ENCODE measurements around the gene NLRX1.
A peak's percentile ranks its signal among the peaks of the same experiment; 100 is the strongest.
"Not testable (repeated sequence)": the region's sequence is repeated elsewhere in the genome, so short reads cannot be mapped to it uniquely, and the experiment has no call there.

NLRX1 gene

GRCh38 chr11:119155733-119156492 lies 12.6 kb upstream of the NLRX1 start:
- no peak for DNase-seq

GRCh38 chr11:119156496-119156895 lies 12.0 kb upstream of the NLRX1 start:
- no peak for DNase-seq

- DNase-seq: no peak
Measured at GRCh38 chr11:119157063-119157462, 11.5 kb upstream of the NLRX1 start.

DNA sequence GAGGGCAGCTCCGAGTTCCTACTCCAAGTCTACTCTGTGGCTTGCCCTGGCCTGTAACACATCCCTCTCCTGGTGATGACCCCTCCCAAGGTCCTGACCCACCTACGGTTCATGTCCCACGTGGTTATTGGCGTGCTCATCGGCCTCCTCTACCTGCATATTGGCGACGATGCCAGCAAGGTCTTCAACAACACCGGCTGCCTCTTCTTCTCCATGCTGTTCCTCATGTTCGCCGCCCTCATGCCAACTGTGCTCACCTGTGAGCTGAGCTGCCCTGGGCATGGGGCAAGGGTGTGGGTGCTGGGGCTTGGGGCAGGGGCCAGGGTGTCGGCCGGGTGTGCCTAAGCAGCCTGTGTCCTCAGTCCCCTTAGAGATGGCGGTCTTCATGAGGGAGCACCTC lies 10.1 kb upstream of the NLRX1 start:
- DNase-seq: no peak

DNA sequence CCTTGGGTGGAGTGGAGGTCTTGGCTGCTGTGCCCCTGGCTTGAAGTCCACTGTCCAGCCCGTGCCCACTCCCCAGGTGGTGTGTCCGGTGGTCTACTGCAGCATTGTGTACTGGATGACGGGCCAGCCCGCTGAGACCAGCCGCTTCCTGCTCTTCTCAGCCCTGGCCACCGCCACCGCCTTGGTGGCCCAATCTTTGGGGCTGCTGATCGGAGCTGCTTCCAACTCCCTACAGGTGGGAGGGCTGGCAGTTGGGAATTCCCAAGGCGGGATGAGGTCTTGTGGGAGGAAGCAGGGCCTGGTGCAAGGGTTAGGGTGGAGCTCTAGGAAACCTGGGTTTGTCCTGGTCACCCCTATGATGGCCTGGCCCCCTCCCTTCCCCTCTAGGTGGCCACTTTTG lies 8.4 kb upstream of the NLRX1 start:
- DNase-seq: no peak

DNA sequence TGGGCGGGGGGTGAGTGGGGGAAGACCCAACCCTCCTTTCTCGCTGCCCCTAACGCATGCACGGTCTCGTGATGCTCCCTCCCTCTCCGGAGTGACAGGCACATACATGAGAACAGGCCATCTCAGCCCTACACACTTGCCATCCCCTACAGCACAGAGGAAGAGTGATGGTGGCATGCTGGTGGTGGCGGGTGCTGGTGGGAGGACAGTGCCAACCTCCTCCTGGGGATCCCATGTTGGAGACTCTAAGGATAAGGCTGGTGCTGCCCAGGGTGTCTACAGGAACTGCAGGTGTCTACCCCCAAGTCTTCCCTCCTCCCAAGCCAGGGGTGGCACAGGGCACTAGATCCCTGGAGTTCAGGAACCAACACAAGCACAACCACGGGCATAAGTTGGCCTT lies 6.7 kb upstream of the NLRX1 start:
- no peak for DNase-seq

DNA sequence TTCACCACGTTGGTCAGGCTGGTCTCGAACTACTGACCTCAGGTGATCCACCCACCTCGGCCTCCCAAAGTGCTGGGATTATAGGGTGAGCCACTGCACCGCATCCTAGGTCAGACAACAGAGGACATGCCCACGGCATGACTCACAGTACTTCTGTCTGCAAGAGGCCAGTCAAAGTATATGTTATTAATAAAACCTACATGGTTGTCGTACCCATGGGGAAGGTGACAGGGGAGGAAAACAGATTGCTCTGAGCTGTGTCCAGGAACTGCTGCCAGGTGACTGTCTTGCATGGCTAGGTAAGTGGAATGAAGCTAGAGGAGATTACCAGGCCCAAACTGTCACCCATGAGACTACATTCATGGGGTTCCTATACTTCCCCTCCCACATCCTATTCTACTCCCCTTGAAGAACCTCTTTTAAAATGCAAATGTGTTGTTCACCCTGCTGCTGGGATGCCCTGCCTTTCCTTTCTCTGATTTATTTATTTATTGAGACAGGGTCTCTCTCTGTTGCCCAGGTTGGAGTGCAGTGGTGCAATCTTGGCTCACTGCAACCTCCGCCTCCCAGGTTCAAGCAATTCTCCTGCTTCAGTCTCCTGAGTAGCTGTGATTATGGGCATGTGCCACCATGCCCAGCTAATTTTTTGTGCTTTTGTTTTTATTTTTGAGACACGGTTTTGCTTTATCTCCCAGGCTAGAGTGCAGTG lies 2.0 kb upstream of the NLRX1 start:
- DNase-seq: no peak

DNA sequence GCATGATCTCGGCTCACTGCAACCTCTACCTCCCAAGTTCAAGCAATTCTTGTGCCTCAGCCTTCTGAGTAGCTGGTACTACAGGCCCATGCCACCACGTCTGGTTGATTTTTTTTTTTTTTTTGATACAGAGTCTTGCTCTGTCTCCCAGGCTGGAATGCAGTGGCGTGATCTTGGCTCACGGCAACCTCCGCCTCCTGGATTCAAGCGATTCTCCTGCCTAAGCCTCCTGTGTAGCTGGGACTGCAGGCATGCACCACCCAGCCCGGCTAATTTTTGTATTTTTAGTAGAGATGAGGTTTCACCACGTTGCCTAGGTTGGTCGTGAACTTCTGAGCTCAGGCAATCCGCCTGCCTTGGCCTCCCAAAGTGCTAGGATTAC lies 1.5 kb upstream of the NLRX1 start:
- DNase-seq: not testable (repeated sequence)

- DNase-seq: no peak
Measured at GRCh38 chr11:119167933-119168332, 592 bp upstream of the NLRX1 start.

DNA sequence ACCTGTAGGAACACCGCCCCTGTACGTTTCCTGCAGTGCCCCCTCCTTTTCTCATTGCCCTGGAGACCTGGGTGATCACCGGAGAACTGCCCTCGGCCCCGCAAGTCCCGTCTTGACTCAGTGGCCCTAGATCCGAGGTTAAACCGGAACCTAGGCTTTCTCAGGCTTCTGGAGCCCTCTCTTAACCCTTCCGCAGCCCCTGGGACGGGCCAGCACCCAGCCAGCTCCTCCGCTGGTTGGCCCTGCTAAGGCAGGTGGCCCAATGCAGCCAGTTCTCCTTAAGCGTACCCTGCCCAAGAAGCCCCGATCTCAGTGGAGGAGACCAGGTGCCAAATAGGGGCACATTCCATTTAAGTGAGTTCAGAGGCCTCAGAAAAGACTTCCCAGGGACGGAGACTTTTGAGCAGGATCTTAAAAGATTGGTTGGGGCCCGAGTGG lies 776 bp downstream of the NLRX1 start:
- peak; percentile 12 for DNase-seq

GRCh38 chr11:119172513-119172912 lies 4.0 kb downstream of the NLRX1 start:
- DNase-seq: no peak

- DNase-seq: no peak
Measured at GRCh38 chr11:119173453-119173852, 4.9 kb downstream of the NLRX1 start.

GRCh38 chr11:119175493-119176077 lies 7.1 kb downstream of the NLRX1 start:
- no peak for DNase-seq

DNA sequence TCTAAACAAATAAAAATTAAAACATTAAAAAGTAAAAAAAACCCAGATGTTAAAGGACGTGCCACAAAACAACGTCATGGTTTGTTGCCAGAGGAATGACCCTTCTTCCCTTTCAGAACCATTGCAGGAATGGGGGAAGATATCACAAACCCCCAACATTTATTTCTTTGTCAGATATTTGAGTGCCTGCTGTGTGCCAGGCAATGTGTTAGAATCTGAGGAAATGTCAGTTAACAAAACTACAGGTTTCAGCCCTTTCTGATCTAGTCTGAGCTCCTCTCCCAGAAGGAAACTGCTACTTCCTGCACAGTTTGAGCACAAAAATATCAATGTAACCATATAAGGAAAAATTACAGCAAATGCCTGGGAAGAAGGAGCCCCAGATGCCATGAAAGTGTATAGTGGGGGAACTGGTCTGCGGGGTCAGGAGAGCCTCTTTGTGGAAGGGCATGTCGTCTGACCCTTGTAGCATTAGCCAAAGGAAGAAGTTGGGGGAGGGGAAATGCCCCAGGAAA lies 9.7 kb downstream of the NLRX1 start:
- DNase-seq: no peak

DNA sequence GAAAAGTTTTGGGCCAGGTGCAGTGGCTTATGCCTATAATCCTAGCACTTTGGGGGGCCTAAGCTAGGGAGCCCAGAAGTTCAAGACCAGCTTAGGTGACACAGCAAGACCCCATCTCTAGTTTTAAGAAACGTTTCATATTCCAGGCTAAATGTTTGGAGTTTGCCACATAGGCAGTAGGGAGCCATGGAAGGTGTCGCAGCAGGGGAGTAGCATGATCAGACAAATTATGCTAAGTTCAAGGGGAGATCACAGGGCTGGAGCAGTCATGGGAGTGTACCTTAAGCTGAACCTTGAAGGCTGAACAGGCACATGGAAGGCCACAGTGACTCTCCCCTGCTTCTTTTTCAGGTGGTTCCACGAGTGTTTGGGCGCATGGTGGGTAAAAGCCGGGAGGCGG lies 10.8 kb downstream of the NLRX1 start:
- no peak for DNase-seq

- DNase-seq: no peak
Measured at GRCh38 chr11:119179983-119180382, 11.5 kb downstream of the NLRX1 start.

GRCh38 chr11:119180729-119181676 lies 12.5 kb downstream of the NLRX1 start:
- no peak for DNase-seq

GRCh38 chr11:119181677-119182412 lies 13.3 kb downstream of the NLRX1 start:
- DNase-seq: no peak

DNA sequence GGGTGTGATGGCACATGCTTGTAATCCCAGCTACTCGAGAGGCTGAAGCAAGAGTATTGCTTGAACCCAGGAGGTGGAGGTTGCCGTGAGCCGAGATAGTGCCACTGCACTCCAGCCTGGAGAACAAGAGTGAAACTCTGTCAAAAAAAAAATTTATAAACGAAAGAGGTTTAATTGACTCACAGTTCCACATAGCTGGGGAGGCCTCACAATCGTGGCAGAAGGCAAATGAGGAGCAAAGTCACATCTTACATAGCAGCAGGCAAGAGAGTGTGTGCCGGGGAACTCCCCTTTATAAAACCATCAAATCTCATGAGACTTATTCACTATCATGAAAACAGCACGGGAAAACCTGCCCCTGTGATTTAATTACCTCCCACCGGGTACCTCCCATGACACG lies 15.9 kb downstream of the NLRX1 start:
- not testable (repeated sequence) for DNase-seq

GRCh38 chr11:119185981-119186634 lies 17.6 kb downstream of the NLRX1 start:
- DNase-seq: no peak

- DNase-seq: no peak
Measured at GRCh38 chr11:119187123-119187892, 18.8 kb downstream of the NLRX1 start.

All from activated effector memory CD4-positive, alpha-beta T cell treated with Interleukin-2 at 50 U/mL for 16 hours (primary cell).